PC-9 (cell line): ENCODE results near the gene CCNC. TPM values are rescaled to one million over a fixed set of nuclear protein-coding genes. Genes with fewer than 3 reads are reported as not detected.

ENCODE experiments used
- BruUV-seq: library from RNA; stranded (reverse); fragments of 400-500 nt; replicated peaks from 2 replicates; lab custom pipeline; 2021; lab: Mats Ljungman, UMichigan
- CTCF ChIA-PET: fragments of 300-600 bp; sonication (Branson Sonifier 250); formaldehyde crosslinking; loops from one replicate; lab custom pipeline; 2022; ENCODE audit warnings: antibody characterized with exemption; lab: Charles Lee
- POLR2A ChIA-PET: fragments of 300-600 bp; sonication (Branson Sonifier 250); formaldehyde crosslinking; loops from one replicate; lab custom pipeline; 2022; ENCODE audit warnings: antibody characterized with exemption; ENCODE audit not compliant: unreplicated experiment; lab: Charles Lee
- DNase-seq, 2 experiments: peaks; one replicate each; pipeline versions ENCODE4 v3.0.0 to v3.0.0-alpha.2; 2015 to 2022; ENCODE audit warnings: mixed read lengths in 1 of 2
- H2AFZ ChIP-seq: fragments of 200-600 bp; sonication (generic); 2 replicates; pipeline ENCODE4 v1.8.1; 2017; ENCODE audit warnings: antibody characterized with exemption
- H3F3A ChIP-seq: fragments of 200-600 bp; sonication (generic); 2 replicates; pipeline ENCODE4 v1.8.1; 2017; ENCODE audit warnings: antibody characterized with exemption, mild to moderate bottlenecking, low read depth; ENCODE audit not compliant: insufficient read depth
- H3K27ac ChIP-seq: fragments of 200-600 bp; sonication (generic); 2 replicates; pipeline ENCODE4 v1.6.1; 2016; ENCODE audit warnings: mixed run types
- H3K27me3 ChIP-seq: fragments of 200-600 bp; sonication (generic); 2 replicates; pipeline ENCODE4 v1.6.1; 2016; ENCODE audit warnings: low read depth, mixed run types; ENCODE audit not compliant: insufficient read depth
- H3K36me3 ChIP-seq: fragments of 200-600 bp; sonication (generic); 2 replicates; pipeline ENCODE4 v1.6.1; 2016; ENCODE audit warnings: low read depth, mixed run types
- H3K4me1 ChIP-seq: fragments of 200-600 bp; sonication (generic); replicated peaks from 2 replicates; pipeline ENCODE4 v1.6.1; 2016; ENCODE audit warnings: mixed run types; ENCODE audit not compliant: insufficient read depth
- H3K4me2 ChIP-seq: fragments of 200-600 bp; sonication (generic); 2 replicates; pipeline ENCODE4 v1.6.1; 2017; ENCODE audit warnings: mixed run types
- H3K4me3 ChIP-seq: fragments of 200-600 bp; sonication (generic); 2 replicates; pipeline ENCODE4 v1.6.1; 2016; ENCODE audit warnings: mixed run types
- H3K79me2 ChIP-seq: fragments of 200-600 bp; sonication (generic); 2 replicates; pipeline ENCODE4 v1.6.1; 2017; ENCODE audit warnings: low read depth, mixed run types
- H3K9me2 ChIP-seq: fragments of 200-600 bp; sonication (generic); 2 replicates; pipeline ENCODE4 v1.8.1; 2017; ENCODE audit warnings: mild to moderate bottlenecking; ENCODE audit not compliant: insufficient read depth
- H3K9me3 ChIP-seq: fragments of 200-600 bp; sonication (generic); 2 replicates; pipeline ENCODE4 v1.8.1; 2016; ENCODE audit warnings: low read depth; ENCODE audit not compliant: insufficient read depth
- H4K20me1 ChIP-seq: fragments of 200-600 bp; sonication (generic); 2 replicates; pipeline ENCODE4 v1.8.1; 2017; ENCODE audit not compliant: insufficient read depth
- CTCF ChIP-seq: fragments of 200-600 bp; sonication (generic); conservative IDR thresholded peaks from 2 replicates; pipeline ENCODE4 v1.6.1; 2017; ENCODE audit warnings: mixed run types, antibody characterized with exemption, mild to moderate bottlenecking, moderate library complexity
- EZH2 ChIP-seq: fragments of 200-600 bp; sonication (generic); IDR thresholded peaks from 2 replicates; pipeline ENCODE4 v1.8.0; 2017; ENCODE audit warnings: antibody characterized with exemption, low read depth
- intact Hi-C: fragments of 100-400 bp; cut with micrococcal nuclease; formaldehyde crosslinking; loops from one replicate; pipeline ENCODE4 v1.10.0; 2022; ENCODE audit not compliant: unreplicated experiment
- total RNA-seq: library from RNA; stranded (reverse); gene quantifications from 2 replicates; pipeline ENCODE4 v1.2.3, GENCODE V29; 2021

CCNC gene
- total RNA-seq, 1 experiment from 2014 or later: 83.7 TPM

- Histone ChIP-seq H3K4me2 (no peak overlapping the region), H3K36me3 (peaks cover 37% of the 10 kb centered on the region), H3K4me3 (no peak overlapping the region), H3K9me3 (no peaks in the 10 kb centered on the region), H3K27ac (no peak overlapping the region), H3K4me1 (no peaks in the 10 kb centered on the region), H3K9me2 (no peaks in the 10 kb centered on the region), H3F3A (peaks cover 9% of the 10 kb centered on the region), H3K79me2 (no peaks in the 10 kb centered on the region), H4K20me1 (peaks cover 23% of the 10 kb centered on the region), H3K27me3 (no peaks in the 10 kb centered on the region), H2AFZ (no peak overlapping the region)
- BruUV-seq: no TSS peak
- no peak for DNase-seq
- ChIA-PET POLR2A (no interaction called here), CTCF (no interaction called here)
- TF ChIP-seq EZH2 (no peak), CTCF (no peak)
- intact Hi-C loops: no loop called here
Observed at GRCh38 chr6:99548706-99549105, 19.8 kb downstream of the CCNC start.

DNA sequence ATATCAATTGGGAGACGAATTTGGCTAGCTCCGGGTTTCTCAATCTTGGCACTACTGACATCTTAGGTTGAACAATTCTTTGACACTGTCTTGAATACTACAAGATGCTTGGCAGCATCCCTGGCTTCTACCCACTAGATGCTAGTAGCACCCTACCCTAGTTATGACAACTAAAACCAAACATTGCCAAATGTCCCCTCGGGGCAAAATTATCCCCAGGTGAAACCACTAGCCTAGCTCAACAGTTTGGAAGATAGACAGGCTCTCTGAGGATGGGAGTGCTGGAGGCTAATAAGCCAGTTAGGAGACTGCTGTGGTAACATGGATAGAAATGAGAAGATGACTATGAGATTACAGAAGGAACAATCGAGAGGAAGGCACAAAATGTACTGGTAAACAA lies 20.9 kb downstream of the CCNC start:
- ChIA-PET CTCF (no interaction called here), POLR2A (no interaction called here)
- Histone ChIP-seq H3K27me3 (no peaks in the 10 kb centered on the region), H3K36me3 (peaks cover 47% of the 10 kb centered on the region), H3K79me2 (no peaks in the 10 kb centered on the region), H3K4me3 (no peak overlapping the region), H3F3A (peaks cover 9% of the 10 kb centered on the region), H2AFZ (no peak overlapping the region), H3K4me2 (no peak overlapping the region), H3K9me2 (no peaks in the 10 kb centered on the region), H3K9me3 (no peaks in the 10 kb centered on the region), H4K20me1 (peaks cover 18% of the 10 kb centered on the region), H3K4me1 (no peaks in the 10 kb centered on the region), H3K27ac (no peak overlapping the region)
- no TSS peak for BruUV-seq
- no peak for TF ChIP-seq CTCF
- TF ChIP-seq EZH2: no peak
- intact Hi-C loops: no loop called here
- no peak for DNase-seq

- DNase-seq: no peak
- Histone ChIP-seq H3K27me3 (no peaks in the 10 kb centered on the region), H3K4me3 (no peak overlapping the region), H4K20me1 (peaks cover 17% of the 10 kb centered on the region), H3K9me3 (no peaks in the 10 kb centered on the region), H3K27ac (no peak overlapping the region), H3K4me1 (no peaks in the 10 kb centered on the region), H3K79me2 (no peaks in the 10 kb centered on the region), H3K9me2 (no peaks in the 10 kb centered on the region), H3F3A (peaks cover 5% of the 10 kb centered on the region), H3K36me3 (peaks cover 45% of the 10 kb centered on the region), H2AFZ (no peak overlapping the region), H3K4me2 (no peak overlapping the region)
- TF ChIP-seq CTCF (no peak), EZH2 (no peak)
- ChIA-PET POLR2A (no interaction called here), CTCF (no interaction called here)
- BruUV-seq: no TSS peak
- intact Hi-C loops: no loop called here
Observed at GRCh38 chr6:99545442-99545841, 23.0 kb downstream of the CCNC start.
